ENCODE measurements around the gene TNFRSF9.

TNFRSF9 gene

GRCh38 chr1:7962014-7962335, 21.3 kb upstream of the TNFRSF9 start:
- CTCF ChIA-PET = interaction anchor here (0.8 to 1.3 kb wide), 2 partner anchors 13 to 352 kb away, joined by 4 read pairs; no protein-coding TSS in a partner anchor

DNA sequence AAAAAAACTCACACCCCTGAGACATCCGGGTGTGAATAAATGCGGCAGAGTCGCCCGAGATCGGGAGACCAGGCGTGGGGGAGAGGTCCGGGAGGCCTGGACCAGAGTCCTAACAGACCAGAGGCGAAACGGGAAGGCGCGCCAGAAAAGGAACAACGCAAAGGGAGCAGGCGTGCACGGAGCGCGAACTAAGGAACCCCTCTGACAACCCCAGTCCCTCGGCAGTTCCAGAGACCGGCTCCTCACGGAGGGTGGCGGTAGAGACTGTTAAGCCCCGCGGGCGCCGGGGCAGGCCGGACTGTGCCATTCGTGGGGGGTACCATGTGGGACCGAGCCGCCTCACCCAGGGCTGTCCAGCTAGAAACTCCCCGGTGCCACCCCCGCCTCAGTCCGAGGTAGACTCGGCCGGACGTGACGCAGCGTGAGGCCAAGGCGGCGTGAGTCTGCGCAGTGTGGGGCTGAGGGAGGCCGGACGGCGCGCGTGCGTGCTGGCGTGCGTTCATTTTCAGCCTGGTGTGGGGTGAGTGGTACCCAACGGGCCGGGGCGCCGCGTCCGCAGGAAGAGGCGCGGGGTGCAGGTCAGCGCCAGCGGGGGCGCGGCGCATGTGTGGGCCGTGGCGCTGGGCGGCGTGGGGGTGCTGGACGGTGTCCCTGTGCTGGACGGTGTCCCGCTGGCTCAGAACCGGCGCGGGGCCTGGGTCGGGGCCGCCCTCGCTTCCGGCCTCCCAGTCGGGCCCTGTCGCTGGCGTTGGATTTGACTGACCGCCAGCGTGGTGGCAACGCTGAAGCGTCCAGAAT, 20.8 kb upstream of the TNFRSF9 start, which contains the start of gene PARK7:
PARK7 (plus strand) TSS at position 496 of the 798 bp plus-strand sequence. CDS start 1,075 bp downstream, outside the sequence.
- ChIA-PET CTCF (interaction anchor here (0.8 kb wide), 1 partner anchor 14 kb away, joined by 4 read pairs; no protein-coding TSS in a partner anchor), POLR2A (ENCODE audit: low non-redundant PET) (interaction anchor here (0.5 kb wide), 1 partner anchor 179 kb away, joined by 3 read pairs; no protein-coding TSS in a partner anchor)
- H3K27ac ChIP-seq = peak within 1 kb of the TSS; percentile 89
- peak; percentile 54 for TF ChIP-seq CTCF (conservative IDR thresholded peaks at IDR 0.05; ENCODE audit: low read depth)
- peak; percentile 99 for DNase-seq (ENCODE audit: low spot score)

More at GRCh38 chr1:7962014-7962335, 21.3 kb upstream of the TNFRSF9 start:
- TF ChIP-seq CTCF (conservative IDR thresholded peaks at IDR 0.05; ENCODE audit: low read depth) = no peak
- peak overlapping the region; percentile 89 for H3K27ac ChIP-seq
- DNase-seq (ENCODE audit: low spot score) = no peak
- POLR2A ChIA-PET (ENCODE audit: low non-redundant PET) = no interaction called here

GRCh38 chr1:7960867-7961215, 20.2 kb upstream of the TNFRSF9 start:
- ChIA-PET CTCF (interaction anchor here (0.6 kb wide), 1 partner anchor 441 kb away, joined by 4 read pairs; no protein-coding TSS in a partner anchor), POLR2A (ENCODE audit: low non-redundant PET) (interaction anchor here (0.5 kb wide), 1 partner anchor 178 kb away, joined by 3 read pairs; no protein-coding TSS in a partner anchor)
- H3K27ac ChIP-seq = peak overlapping the region; percentile 89
- no peak for DNase-seq (ENCODE audit: low spot score)
- TF ChIP-seq CTCF (conservative IDR thresholded peaks at IDR 0.05; ENCODE audit: low read depth) = no peak

- POLR2A ChIA-PET (ENCODE audit: low non-redundant PET) = interaction anchor here (0.6 kb wide), 1 partner anchor 907 kb away, joined by 3 read pairs; no protein-coding TSS in a partner anchor
- TF ChIP-seq CTCF (conservative IDR thresholded peaks at IDR 0.05; ENCODE audit: low read depth) = no peak
- CTCF ChIA-PET = no interaction called here
- H3K27ac ChIP-seq = no peak overlapping the region
- no peak for DNase-seq (ENCODE audit: low spot score)
These were observed 19.5 kb upstream of the TNFRSF9 start for GRCh38 chr1:7960165-7960564.

DNA sequence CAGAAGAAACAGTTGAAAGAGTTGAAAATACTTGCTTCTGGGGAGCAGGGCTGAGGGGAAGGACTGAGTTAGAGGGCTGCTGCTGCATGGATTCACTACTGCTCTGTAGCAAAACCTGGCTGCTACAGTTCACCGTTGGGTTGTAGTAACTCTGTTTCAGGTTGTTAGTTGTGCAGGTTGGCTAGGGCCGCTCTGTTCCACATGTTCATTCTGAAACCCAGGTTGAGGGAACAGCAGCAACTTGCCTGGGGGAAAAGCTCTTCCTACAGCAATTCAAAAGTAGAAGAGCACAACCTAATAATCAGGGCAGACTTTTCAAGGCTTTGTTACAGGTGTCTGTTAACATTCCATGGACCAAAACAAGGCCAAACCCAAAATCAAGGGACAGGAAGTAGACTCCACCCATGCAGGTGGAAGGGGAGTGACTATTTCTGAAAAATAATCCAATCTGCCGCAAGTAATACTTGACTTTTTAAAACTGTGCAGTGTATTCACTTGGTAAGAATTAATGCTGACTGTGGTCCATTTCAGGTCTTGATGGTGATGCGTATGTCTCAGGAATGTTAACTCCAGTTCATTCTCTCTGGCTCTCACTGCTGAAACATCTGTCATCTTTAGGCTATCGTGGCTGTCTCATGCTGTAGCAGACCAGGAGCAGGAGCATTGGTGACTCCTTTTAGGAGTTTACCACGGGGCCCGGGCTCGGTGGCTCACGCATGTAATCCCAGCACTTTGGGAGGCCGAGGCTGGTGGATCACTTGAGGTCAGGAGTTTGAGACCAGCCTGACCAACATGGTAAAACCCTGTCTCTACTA, 15.8 kb upstream of the TNFRSF9 start:
- no peak for TF ChIP-seq CTCF (conservative IDR thresholded peaks at IDR 0.05; ENCODE audit: low read depth)
- ChIA-PET CTCF (no interaction called here), POLR2A (ENCODE audit: low non-redundant PET) (no interaction called here)
- no peak overlapping the region for H3K27ac ChIP-seq
- DNase-seq (ENCODE audit: low spot score) = no peak

- no peak for TF ChIP-seq CTCF (conservative IDR thresholded peaks at IDR 0.05; ENCODE audit: low read depth)
- no peak for DNase-seq (ENCODE audit: low spot score)
- peak overlapping the region; percentile 88 for H3K27ac ChIP-seq
- POLR2A ChIA-PET (ENCODE audit: low non-redundant PET) = no interaction called here
- CTCF ChIA-PET = no interaction called here
These were observed 14.0 kb upstream of the TNFRSF9 start for GRCh38 chr1:7954683-7955082.
